HL-60/S4 (cell line): ENCODE measurements around the gene CD7.
"Not testable (repeated sequence)": the region's sequence is repeated elsewhere in the genome, so short reads cannot be mapped to it uniquely, and the experiment has no call there.

Source experiments
- in situ Hi-C: fragments of 300-500 bp; cut with MboI; formaldehyde crosslinking; loops from 2 replicates; pipeline ENCODE4 v1.14.3; 2022; ENCODE audit warnings: low sequenced_read_pairs

CD7 gene

GRCh38 chr17:82348434-82348833, 31.0 kb upstream of the CD7 start:
- in situ Hi-C loops: no loop called here

GRCh38 chr17:82347994-82348393, 30.6 kb upstream of the CD7 start:
- in situ Hi-C loops: not testable (repeated sequence)

- in situ Hi-C loops: no loop called here
Observed at GRCh38 chr17:82346342-82347300, 29.2 kb upstream of the CD7 start.

GRCh38 chr17:82345151-82345976, 28.0 kb upstream of the CD7 start:
- in situ Hi-C loops: no loop called here

DNA sequence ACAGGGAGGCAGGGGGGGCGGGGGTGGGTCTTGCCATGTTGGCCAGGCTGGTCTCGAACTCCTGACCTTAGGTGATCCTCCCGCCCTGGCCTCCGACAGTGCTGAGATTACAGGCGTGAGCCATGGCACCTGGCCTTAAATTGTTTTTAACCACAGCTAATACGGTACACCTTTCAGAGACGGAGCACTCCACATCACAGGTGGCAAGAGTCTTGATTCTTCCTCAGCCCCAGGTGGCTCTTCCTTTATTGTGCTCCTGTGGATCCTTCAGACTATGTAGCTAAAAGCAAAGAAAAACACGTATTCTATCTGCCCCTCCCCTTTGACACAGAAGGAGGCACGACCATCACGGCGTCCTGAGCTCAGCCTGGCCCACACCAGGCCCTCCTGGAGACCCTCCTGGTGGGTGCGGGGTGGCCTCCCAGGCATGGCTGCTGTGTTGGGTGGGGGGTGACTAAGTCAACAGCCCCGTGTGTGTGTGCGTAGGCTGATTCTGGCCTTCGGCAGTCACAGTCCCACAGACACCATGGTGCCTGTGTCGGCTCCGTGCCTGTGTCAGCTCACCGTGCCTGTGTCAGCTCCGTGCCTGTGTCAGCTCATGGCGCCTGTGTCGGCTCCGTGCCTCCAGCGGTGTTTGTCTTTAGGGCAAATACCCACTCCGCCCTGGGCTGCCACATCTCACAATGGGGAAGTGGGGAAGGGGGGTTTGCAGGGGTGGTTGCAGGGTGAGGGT, 26.9 kb upstream of the CD7 start:
- in situ Hi-C loops: no loop called here

DNA sequence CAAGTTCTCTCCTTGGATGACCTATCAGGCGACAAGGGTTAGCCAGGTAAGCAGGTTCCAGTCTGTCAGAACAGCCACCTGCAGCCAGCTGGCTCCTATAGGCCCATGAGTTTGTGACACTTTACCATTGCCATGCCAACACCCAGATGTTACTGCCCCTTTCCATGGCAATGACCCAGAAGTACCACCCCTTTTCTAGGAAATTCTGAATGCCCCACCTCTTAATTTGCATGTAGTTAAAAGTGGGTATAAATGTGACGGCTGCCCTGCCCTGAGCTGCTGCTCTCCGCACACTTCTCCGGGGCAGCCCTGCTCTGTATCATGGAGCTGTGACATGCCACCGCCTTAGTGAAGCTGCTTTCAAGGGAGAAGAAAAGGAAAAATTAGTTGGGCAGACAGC, 26.2 kb upstream of the CD7 start:
- in situ Hi-C loops: no loop called here

GRCh38 chr17:82342361-82343079, 25.1 kb upstream of the CD7 start:
- in situ Hi-C loops: no loop called here

- in situ Hi-C loops: no loop called here
Observed at GRCh38 chr17:82339634-82340580, 22.5 kb upstream of the CD7 start.

DNA sequence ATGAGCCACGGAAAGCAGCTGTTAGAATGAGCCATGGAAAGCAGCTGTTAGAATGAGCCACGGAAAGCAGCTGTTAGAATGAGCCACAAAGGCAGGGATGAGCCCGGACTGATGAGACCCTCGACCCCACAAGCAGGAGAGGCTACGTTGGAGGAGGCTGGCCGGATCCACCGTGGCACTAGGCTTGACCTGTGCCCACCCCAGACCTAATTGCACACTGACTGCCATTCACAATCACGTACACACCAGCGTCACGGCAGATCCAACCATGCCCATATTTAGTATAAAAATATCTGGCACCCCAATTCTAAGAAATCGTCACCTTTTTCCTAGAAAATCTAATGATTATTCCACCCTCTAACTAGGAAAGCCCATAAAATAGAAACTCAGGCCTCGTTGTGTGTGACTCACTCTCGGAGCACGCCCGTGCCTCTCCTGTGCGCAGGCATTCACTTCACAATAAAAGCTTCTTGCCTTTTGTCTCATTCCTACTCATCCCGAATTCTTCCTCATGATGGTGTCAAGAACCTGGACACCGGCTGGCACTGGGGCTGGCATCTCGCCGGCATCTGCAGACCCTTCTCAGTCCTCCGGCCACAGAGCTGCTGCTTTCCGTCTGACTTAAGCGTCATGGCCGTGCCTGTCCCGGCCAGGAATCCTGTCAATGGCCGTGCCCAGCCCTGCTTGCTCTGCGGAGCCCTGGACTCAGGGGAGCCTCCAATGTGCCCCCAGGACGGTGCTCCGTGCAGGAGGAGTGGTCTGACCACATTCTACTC, 21.6 kb upstream of the CD7 start:
- in situ Hi-C loops: no loop called here

- in situ Hi-C loops: no loop called here
Observed at GRCh38 chr17:82334622-82335394, 17.4 kb upstream of the CD7 start.

DNA sequence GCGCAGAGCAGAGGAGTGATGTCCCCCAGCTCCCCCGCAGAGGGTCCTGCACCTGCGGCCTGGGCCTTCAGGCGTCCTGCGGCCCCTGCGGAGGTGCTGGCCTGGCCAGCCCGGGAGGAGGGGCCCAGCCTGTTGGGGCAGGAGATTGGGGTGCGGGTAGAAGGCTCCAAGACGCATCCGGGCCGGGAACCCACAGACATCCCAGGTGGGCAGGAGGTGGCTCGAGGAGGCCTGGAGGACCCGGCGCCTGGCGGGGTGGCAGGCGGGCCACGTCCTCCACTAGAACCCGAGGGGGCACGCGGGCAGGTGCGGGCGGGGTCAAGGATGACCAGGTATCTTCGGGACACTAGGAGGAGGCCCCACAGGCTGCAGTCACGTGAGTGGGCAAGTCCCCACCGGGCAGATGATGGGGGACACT, 16.8 kb upstream of the CD7 start:
- in situ Hi-C loops: no loop called here

- in situ Hi-C loops: no loop called here
Observed at GRCh38 chr17:82333279-82334171, 16.1 kb upstream of the CD7 start, which contains the start of gene SECTM1. Gene SECTM1 (minus strand): TSS chr17:82333766. CDS start chr17:82327240, 6,526 bp downstream.

- in situ Hi-C loops: no loop called here
Observed at GRCh38 chr17:82332669-82333278, 15.4 kb upstream of the CD7 start.

GRCh38 chr17:82331345-82331939, 14.0 kb upstream of the CD7 start:
- in situ Hi-C loops: no loop called here

DNA sequence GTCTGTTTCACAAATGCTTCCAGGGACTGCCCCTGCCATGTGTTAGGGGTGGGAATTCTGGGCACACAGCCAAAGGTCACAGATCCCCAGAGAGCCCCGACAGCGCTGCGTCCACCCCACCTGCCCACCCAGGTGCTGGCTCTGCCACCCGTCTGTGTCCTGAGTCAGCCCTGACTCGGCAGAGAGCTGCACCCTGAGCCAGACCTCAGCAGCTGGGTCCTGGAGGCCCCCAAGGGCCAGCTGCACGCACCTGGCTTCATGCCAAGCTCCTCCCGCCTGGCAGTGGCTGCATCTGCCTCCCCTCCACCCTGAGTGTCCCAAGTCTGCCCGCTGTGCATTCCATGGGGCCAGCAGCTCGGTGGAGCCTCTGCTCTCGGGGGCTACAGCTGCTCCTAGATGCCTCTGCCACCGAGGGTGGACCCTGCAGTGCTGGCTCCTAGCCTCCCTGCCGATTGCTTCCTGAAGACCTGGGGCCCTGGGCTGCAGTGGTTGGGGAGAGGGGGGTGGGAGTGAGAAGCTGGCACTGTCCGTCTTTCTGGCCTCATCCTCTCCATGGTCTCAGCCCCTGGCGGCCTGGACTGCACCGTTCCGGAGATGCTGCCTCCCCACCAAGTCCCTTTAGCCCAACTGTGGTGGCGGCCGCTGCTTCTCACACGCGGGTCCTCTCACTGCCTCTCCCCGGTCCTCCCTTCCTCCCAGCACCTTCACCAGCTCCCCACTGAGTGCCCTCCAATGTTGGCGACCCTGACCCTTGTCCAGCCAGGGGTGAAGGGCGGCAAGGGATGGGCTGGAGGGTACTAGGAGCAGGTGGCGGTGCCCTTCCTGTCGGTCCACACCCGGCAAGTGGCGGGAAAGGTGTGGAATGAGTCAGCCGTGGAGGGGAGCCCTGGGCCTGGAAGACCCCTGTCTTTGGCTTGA, 13.2 kb upstream of the CD7 start:
- in situ Hi-C loops: no loop called here
